HG03280 (cell line): ENCODE measurements around the gene HBM.
"Not testable (repeated sequence)": the region's sequence is repeated elsewhere in the genome, so short reads cannot be mapped to it uniquely, and the experiment has no call there.

Experiments used
- ATAC-seq: cut with Tn5 transposase; IDR thresholded peaks from one replicate; pipeline ENCODE4 v1.9.1; 2021; ENCODE audit warnings: mild to moderate bottlenecking, moderate library complexity; ENCODE audit not compliant: unreplicated experiment

The HBM gene

GRCh38 chr16:180681-181564 is 15.1 kb downstream of the HBM start:
- no peak for ATAC-seq

GRCh38 chr16:181565-182021 is 15.8 kb downstream of the HBM start:
- no peak for ATAC-seq

GRCh38 chr16:183005-183404 is 17.2 kb downstream of the HBM start:
- no peak for ATAC-seq

GRCh38 chr16:185213-185612 is 19.4 kb downstream of the HBM start:
- no peak for ATAC-seq

- ATAC-seq = no peak
These were observed 19.9 kb downstream of the HBM start for GRCh38 chr16:185691-186090.

- no peak for ATAC-seq
These were observed 21.6 kb downstream of the HBM start for GRCh38 chr16:187330-187729.

GRCh38 chr16:188674-189073 is 22.9 kb downstream of the HBM start:
- no peak for ATAC-seq

- no peak for ATAC-seq
These were observed 23.9 kb downstream of the HBM start for GRCh38 chr16:189604-190186.

- no peak for ATAC-seq
These were observed 26.1 kb downstream of the HBM start for GRCh38 chr16:191831-192230.

GRCh38 chr16:192686-193085 is 26.9 kb downstream of the HBM start:
- ATAC-seq = no peak

- ATAC-seq = no peak
These were observed 27.7 kb downstream of the HBM start for GRCh38 chr16:193441-193840.

- ATAC-seq = no peak
These were observed 28.7 kb downstream of the HBM start for GRCh38 chr16:194516-194915.

GRCh38 chr16:200388-200787 is 34.6 kb downstream of the HBM start:
- no peak for ATAC-seq

- no peak for ATAC-seq
These were observed 37.5 kb downstream of the HBM start for GRCh38 chr16:203246-203645.

- not testable (repeated sequence) for ATAC-seq
These were observed 38.3 kb downstream of the HBM start for GRCh38 chr16:204046-204445.

GRCh38 chr16:209359-209758 is 43.6 kb downstream of the HBM start:
- not testable (repeated sequence) for ATAC-seq

- ATAC-seq = not testable (repeated sequence)
These were observed 45.9 kb downstream of the HBM start for GRCh38 chr16:211631-212180.

GRCh38 chr16:212999-213398 is 47.2 kb downstream of the HBM start:
- ATAC-seq = no peak
